HT-29 (cell line): ENCODE measurements around the gene SH3BGRL2. TPM values are rescaled to one million over a fixed set of nuclear protein-coding genes. Genes with fewer than 3 reads are reported as not detected.

Experiments
- DNase-seq: peaks from one replicate; pipeline ENCODE4 v3.0.0-alpha.2; 2015; ENCODE audit warnings: low spot score
- total RNA-seq: library from RNA; depleted of rRNA; stranded (reverse); fragments of >200 nt; shearing (Covaris generic); gene quantifications from 2 replicates; pipeline ENCODE4 v1.2.3, GENCODE V29; 2014; rRNA removed

SH3BGRL2 gene
- total RNA-seq = 17.6 and 19.2 TPM in 2 replicates

DNA sequence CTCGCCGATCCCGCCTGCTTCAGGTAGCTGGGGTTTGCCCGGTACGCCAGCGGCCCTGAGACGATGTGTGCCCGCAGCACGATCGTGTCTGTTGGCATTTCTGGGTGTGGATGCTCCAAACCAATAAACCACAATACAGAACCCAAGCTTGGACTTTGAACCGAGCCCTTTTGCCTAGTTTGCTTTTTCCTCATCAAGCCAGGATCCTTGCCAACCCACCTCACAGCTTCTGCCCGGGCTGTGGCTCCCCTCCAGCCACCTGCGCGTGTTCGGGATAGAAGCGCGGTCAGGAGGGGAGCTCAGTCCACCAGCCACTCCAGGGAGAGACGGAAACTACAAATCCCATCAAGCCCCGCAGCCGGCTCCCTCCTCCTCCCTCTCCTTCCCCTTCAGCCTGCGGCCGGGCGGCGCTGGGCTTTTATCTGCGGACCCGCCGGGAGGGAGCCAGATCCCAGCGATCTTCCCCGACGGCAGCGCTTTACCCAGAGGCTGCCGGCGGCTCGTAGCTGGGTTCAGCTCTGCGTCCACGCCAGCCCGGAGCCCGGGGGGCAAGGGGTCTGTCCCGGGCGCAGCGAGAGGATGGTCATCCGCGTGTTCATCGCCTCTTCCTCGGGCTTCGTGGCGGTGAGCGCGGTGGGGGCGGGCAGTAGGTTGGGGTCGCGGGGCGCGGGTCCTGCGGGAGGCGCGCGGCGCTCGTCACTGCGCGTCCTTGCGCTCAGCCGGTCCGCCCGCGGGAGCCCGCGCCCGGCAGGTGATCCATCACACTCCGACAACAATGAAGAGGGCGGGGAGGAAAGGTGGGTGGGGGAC is at the start of gene SH3BGRL2:
SH3BGRL2 (plus strand) TSS at position 447 of the 810 bp plus-strand sequence; CDS start at position 580, 133 bp downstream.
- peak; percentile 98 for DNase-seq

- no peak for DNase-seq
Observed at GRCh38 chr6:79584332-79584731, 46.8 kb upstream of the SH3BGRL2 start.

- DNase-seq = peak; percentile 76
Observed at GRCh38 chr6:79586548-79586947, 44.6 kb upstream of the SH3BGRL2 start.

GRCh38 chr6:79589701-79590100 is 41.4 kb upstream of the SH3BGRL2 start:
- no peak for DNase-seq

- no peak for DNase-seq
Observed at GRCh38 chr6:79597155-79597554, 34.0 kb upstream of the SH3BGRL2 start.

GRCh38 chr6:79598012-79598411 is 33.1 kb upstream of the SH3BGRL2 start:
- no peak for DNase-seq

DNA sequence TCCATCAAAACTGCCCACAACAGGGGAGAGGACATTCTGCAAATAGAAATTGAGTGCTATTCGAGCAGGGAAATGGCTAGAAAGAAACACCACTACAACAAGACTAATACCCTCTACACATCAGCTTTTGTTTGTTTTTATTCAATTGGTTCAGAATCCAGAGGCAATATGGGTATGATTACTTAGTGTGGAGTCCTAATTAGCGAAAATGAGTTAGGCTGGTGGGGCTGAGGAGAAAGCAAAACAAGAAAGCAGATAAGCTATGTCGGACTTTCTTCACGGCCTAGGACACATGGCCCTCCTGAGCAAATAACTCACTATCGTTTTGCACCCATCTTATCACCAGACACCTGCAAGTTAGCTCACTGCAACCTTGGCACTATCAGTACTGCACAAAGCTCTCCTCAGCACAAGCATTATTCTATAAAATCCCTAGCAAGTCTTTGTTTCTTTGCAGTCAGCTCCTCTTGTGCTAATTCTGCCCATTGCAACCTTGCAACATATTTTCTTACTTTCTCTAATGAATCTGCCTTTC is 31.3 kb upstream of the SH3BGRL2 start:
- DNase-seq = no peak

DNA sequence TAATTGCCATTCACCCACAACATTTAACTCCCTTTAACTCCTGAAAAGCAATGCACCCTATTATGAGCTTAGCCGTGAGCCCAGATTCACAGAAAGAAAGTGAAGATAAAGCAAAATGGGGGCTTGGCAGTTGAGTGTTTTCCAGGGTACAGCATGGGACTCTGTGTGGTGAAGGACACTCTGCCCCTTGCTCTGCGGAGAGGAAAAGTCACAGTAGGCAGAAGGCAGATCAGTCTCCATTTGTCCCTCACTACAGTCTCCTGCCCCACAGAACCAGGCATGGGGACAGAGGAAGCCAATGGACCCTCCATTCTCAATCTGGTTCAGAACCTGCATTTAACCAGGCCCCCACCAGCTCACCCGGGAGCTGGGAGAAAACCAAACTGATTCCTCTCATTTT is 30.8 kb upstream of the SH3BGRL2 start:
- DNase-seq = no peak

DNA sequence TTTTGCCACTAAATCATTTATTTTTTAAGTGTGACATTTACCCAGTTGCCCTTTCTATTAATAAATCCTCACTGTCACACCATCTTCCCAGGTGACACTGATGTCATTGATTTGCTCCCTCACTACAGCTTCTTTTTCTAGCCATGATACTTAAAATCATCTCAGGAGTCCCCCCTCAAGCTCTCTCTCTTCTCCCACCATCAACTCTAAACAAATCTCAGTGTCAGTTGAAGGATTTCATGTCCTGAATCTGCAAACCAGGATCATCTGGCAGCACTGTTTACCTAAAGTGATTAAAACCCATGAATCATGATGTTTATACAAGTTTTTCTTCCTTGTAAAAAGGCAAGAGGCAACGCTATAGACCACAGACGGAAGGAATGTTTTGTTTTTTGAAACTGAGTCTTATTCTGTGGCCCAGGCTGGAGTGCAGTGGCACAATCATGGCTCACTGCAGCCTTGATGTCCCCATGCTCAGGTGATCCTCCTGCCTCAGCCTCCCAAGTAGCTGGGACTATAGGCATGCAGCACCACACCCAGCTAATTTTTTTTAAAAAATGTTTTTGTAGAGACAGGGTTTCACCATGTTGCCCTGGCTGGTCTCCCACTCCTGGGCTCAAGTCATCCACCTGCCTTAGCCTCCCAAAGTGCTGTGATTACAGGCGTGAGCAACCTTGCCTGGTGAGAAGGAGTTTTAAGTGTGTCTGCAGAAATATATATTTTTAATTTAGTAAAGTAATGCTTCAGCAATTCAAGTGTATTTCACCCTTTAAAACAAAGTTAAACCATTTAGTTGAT is 30.1 kb upstream of the SH3BGRL2 start:
- peak; percentile 61 for DNase-seq

GRCh38 chr6:79602859-79603258 is 28.3 kb upstream of the SH3BGRL2 start:
- no peak for DNase-seq

GRCh38 chr6:79604583-79605037 is 26.5 kb upstream of the SH3BGRL2 start:
- DNase-seq = no peak

GRCh38 chr6:79605061-79605460 is 26.1 kb upstream of the SH3BGRL2 start:
- no peak for DNase-seq

GRCh38 chr6:79605968-79606764 is 25.0 kb upstream of the SH3BGRL2 start:
- DNase-seq = no peak

DNA sequence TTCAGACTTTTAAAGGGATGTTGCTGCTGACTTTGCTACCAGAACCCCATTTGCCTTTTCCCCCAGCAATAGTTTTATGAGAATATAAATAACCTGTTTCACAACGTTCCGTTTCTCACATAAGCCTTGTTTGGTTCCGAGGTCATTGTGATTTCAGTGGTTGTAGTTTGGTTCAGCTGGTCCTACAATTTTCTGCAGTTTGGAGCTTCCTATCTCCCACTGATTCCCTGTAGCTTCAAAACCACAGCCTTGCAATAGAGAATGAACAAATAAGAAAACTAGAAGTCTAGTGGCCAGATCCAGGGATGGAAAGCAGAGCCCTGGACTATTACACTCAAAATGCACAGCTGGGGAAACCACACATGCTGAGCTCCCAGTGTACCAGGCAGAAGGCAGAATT is 24.1 kb upstream of the SH3BGRL2 start:
- DNase-seq = no peak

- peak; percentile 73 for DNase-seq
Observed at GRCh38 chr6:79608334-79609224, 22.6 kb upstream of the SH3BGRL2 start.

- DNase-seq = no peak
Observed at GRCh38 chr6:79609225-79609595, 21.9 kb upstream of the SH3BGRL2 start.

- DNase-seq = peak; percentile 36
Observed at GRCh38 chr6:79610306-79611009, 20.7 kb upstream of the SH3BGRL2 start.

DNA sequence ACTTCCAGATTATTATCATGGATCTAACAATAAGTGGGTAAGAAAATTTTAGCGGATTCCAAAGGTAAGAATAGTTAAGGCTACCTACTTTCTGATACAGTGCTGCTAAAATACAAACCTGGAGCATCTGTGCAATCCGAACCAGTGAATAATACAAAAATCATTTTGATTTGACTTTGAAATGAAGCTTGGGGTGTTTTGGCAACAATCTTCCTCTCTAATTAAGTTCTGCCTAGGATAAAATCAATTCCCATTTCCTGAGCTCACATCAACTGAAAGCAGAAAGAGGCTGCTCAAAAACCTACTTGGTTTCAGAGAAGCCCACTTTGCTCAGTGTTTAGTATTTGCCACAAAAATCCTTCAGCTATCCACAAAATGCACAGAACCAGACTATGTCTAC is 18.7 kb upstream of the SH3BGRL2 start:
- no peak for DNase-seq

- no peak for DNase-seq
Observed at GRCh38 chr6:79612918-79613317, 18.2 kb upstream of the SH3BGRL2 start.

GRCh38 chr6:79613912-79614311 is 17.2 kb upstream of the SH3BGRL2 start:
- no peak for DNase-seq
